HEK293T (cell line): Measurements from ENCODE around the gene AP5Z1.

Source experiments
- ARNT ChIP-seq: fragments of 450-650 bp; IDR thresholded peaks from 2 replicates; pipeline ENCODE4 v1.6.1; 2017; ENCODE audit warnings: mild to moderate bottlenecking
- BHLHE40 ChIP-seq: fragments of 450-650 bp; IDR thresholded peaks from 2 replicates; pipeline ENCODE4 v1.6.1; 2016; ENCODE audit warnings: mild to moderate bottlenecking, moderate library complexity, borderline replicate concordance
- ELF4 ChIP-seq: fragments of 450-650 bp; IDR thresholded peaks from 2 replicates; pipeline ENCODE4 v1.6.1; 2017; ENCODE audit warnings: antibody characterized with exemption
- FOXA1 ChIP-seq: fragments of 450-650 bp; IDR thresholded peaks from 2 replicates; pipeline ENCODE4 v1.6.1; 2016; ENCODE audit warnings: mild to moderate bottlenecking
- FOXK2 ChIP-seq: fragments of 450-650 bp; IDR thresholded peaks from 2 replicates; pipeline ENCODE4 v1.6.1; 2016; ENCODE audit warnings: mild to moderate bottlenecking
- HDGF ChIP-seq: fragments of 450-650 bp; IDR thresholded peaks from 2 replicates; pipeline ENCODE4 v1.6.1; 2017; ENCODE audit warnings: antibody characterized with exemption, borderline replicate concordance
- NFRKB ChIP-seq: fragments of 450-650 bp; IDR thresholded peaks from 2 replicates; pipeline ENCODE4 v1.6.1; 2016; ENCODE audit warnings: mild to moderate bottlenecking, moderate library complexity
- SP1 ChIP-seq: fragments of 450-650 bp; IDR thresholded peaks from 2 replicates; pipeline ENCODE4 v1.6.1; 2017
- SUZ12 ChIP-seq: fragments of 450-650 bp; IDR thresholded peaks from 2 replicates; pipeline ENCODE4 v1.6.1; 2016; ENCODE audit warnings: mild to moderate bottlenecking
- TARDBP ChIP-seq: fragments of 450-650 bp; IDR thresholded peaks from 2 replicates; pipeline ENCODE4 v1.6.1; 2016
- ZNF384 ChIP-seq: fragments of 450-650 bp; IDR thresholded peaks from 2 replicates; pipeline ENCODE4 v1.6.1; 2016
- TF ChIP-seq, protein P1 (sequence below): fragments of 450-650 bp; IDR thresholded peaks from 2 replicates; pipeline ENCODE4 v1.6.1; 2016

GRCh38 chr7:4766666-4767519 lies 8.5 kb upstream of the AP5Z1 start:
- no peak for TF ChIP-seq ZNF384
- TF ChIP-seq FOXK2, result no peak
- TF ChIP-seq ELF4, result no peak
- no peak for TF ChIP-seq SUZ12
- TF ChIP-seq, protein P1, sequence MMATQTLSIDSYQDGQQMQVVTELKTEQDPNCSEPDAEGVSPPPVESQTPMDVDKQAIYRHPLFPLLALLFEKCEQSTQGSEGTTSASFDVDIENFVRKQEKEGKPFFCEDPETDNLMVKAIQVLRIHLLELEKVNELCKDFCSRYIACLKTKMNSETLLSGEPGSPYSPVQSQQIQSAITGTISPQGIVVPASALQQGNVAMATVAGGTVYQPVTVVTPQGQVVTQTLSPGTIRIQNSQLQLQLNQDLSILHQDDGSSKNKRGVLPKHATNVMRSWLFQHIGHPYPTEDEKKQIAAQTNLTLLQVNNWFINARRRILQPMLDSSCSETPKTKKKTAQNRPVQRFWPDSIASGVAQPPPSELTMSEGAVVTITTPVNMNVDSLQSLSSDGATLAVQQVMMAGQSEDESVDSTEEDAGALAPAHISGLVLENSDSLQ, result no peak
- no peak for TF ChIP-seq BHLHE40
- no peak for TF ChIP-seq FOXA1
- no peak for TF ChIP-seq TARDBP
- no peak for TF ChIP-seq NFRKB
- TF ChIP-seq SP1, result no peak
- TF ChIP-seq HDGF, result no peak
- TF ChIP-seq ARNT, result no peak
